ENCODE measurements around the gene IER5. TPM values are rescaled to one million over a fixed set of nuclear protein-coding genes. Genes with fewer than 3 reads are reported as not detected.
"Not testable (repeated sequence)": the region's sequence is repeated elsewhere in the genome, so short reads cannot be mapped to it uniquely, and the experiment has no call there.

IER5 gene
- total RNA-seq, 1 experiment from 2014 or later, result 18.0 TPM

DNA sequence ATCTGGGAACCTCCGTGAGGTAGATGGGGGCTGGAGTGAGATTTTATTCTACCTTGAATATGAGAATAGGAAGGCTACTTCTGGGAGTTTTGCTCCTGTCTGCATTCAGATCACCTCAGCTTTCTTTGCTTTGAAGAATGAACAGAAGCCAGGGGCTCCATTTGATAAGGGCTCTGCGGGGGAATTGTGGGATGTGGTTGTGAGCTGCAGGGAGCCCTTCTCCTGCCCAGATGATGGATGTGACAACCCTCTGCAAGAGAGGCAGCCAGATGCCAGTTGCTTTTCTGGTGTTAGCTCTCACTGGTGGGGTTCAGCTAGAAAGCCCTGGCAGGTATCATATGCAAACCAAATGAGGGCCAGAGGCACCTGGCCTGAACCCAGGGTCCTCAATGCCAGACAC is 21.5 kb downstream of the IER5 start:
- H3K27me3 ChIP-seq (ENCODE audit: control insufficient read depth, insufficient read depth, low read length), result peaks cover 38% of the 10 kb centered on the region
- no peak overlapping the region for H3K4me3 ChIP-seq (ENCODE audit: insufficient read depth, low read depth, low read length)
- DNase-seq, result no peak
- H3K36me3 ChIP-seq (replicated peaks; ENCODE audit: control insufficient read depth, insufficient read depth, low read length), result no peaks in the 10 kb centered on the region

- Histone ChIP-seq H3K36me3 (replicated peaks; ENCODE audit: control insufficient read depth, insufficient read depth, low read length) (no peaks in the 10 kb centered on the region), H3K4me3 (ENCODE audit: insufficient read depth, low read depth, low read length) (no peak overlapping the region), H3K27me3 (ENCODE audit: control insufficient read depth, insufficient read depth, low read length) (peaks cover 25% of the 10 kb centered on the region)
- DNase-seq, result no peak
Measured at GRCh38 chr1:181111559-181111958, 23.1 kb downstream of the IER5 start.

DNA sequence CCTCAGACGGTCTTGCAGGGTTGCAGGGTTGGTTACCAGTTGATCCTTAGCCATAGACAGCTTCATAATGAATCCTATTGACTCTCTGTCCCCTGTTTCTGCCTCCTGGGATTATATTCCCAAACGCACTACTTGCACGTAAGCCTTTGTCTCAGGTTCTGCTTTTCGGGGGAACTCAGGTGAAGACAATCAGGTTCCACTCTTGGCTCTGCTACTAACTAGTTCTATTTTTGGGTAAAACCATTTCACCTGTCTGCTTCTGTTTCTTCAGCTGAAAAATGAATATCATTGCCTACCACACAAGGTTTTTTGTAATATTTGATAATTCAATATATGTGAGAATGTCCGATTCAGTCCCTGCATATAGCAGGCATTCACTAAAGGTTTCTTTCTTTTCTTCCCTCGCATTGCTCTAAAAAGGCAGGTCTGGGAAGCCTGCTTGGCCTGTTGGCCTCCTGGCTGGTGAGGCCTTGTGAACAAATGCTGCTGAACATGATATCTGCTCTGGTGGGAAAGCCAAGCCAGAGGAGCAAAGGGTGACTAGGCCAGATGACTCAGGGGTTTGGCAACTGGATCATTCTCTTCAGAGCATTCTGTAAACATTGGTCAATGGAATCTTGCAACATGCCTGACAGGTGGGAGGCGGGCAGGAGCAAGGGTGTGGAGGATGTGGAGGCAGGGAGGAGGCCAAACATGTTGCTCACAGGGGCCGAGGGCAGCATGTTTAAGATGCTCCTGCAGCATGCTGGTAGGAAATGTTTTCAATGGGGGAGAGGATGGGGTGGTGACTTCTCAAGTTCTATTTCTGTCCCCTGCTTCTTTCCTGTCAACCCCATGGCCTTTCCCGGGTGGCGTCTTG is 23.8 kb downstream of the IER5 start:
- H3K27me3 ChIP-seq (ENCODE audit: control insufficient read depth, insufficient read depth, low read length), result peaks cover 18% of the 10 kb centered on the region
- no peaks in the 10 kb centered on the region for H3K36me3 ChIP-seq (replicated peaks; ENCODE audit: control insufficient read depth, insufficient read depth, low read length)
- no peak overlapping the region for H3K4me3 ChIP-seq (ENCODE audit: insufficient read depth, low read depth, low read length)
- no peak for DNase-seq

DNA sequence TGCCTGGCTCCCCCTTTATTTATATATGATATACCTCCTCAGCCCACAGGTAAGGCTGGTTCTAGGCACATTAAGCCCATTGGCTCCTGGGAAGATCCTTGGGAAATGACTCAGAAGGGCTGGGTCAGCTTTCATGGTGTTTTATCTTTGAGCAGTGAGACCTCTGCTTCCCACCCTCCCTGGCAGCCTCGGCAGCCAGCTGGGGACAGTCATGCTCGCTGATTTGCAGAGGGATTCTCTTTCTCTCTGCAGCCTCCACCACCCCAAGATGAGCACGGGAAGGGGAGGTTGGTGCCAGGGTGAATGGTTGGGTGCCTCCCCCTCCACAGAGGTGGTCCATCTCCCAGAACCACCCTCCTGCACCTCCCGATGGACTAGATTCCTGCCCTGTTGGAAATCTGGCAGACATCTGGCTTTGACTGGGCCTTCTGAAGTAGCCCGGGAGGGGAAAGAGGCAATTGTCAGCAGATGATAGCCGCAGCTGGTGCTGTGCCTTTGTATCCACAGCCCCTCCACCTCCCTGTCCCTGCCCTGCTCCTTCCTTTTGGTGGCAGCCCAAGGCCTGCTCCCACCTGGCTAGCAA is 24.6 kb downstream of the IER5 start:
- Histone ChIP-seq H3K36me3 (replicated peaks; ENCODE audit: control insufficient read depth, insufficient read depth, low read length) (no peaks in the 10 kb centered on the region), H3K27me3 (ENCODE audit: control insufficient read depth, insufficient read depth, low read length) (peaks cover 11% of the 10 kb centered on the region), H3K4me3 (ENCODE audit: insufficient read depth, low read depth, low read length) (no peak overlapping the region)
- no peak for DNase-seq

- H3K36me3 ChIP-seq (replicated peaks; ENCODE audit: control insufficient read depth, insufficient read depth, low read length), result no peaks in the 10 kb centered on the region
- no peak for DNase-seq
- no peak overlapping the region for H3K4me3 ChIP-seq (ENCODE audit: insufficient read depth, low read depth, low read length)
- H3K27me3 ChIP-seq (ENCODE audit: control insufficient read depth, insufficient read depth, low read length), result peaks cover 2% of the 10 kb centered on the region
Measured at GRCh38 chr1:181114574-181115367, 26.3 kb downstream of the IER5 start.

DNA sequence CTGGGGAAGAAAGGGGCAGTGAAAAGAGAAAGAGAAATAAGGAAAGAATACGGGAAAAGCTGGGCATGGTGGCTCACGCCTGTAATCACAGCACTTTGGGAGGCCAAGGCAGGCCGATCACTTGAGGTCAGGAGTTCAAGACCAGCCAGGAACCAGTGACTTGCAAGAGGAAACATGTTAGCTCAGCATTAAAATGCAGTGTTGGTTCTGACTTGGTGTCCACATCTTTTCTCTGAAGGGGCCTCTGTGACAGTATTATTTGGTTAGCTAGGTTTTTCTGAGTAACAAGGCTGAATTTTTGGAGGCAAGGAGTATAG is 26.8 kb downstream of the IER5 start:
- H3K27me3 ChIP-seq (ENCODE audit: control insufficient read depth, insufficient read depth, low read length), result peaks cover 2% of the 10 kb centered on the region
- no peak overlapping the region for H3K4me3 ChIP-seq (ENCODE audit: insufficient read depth, low read depth, low read length)
- H3K36me3 ChIP-seq (replicated peaks; ENCODE audit: control insufficient read depth, insufficient read depth, low read length), result no peaks in the 10 kb centered on the region
- no peak for DNase-seq

DNA sequence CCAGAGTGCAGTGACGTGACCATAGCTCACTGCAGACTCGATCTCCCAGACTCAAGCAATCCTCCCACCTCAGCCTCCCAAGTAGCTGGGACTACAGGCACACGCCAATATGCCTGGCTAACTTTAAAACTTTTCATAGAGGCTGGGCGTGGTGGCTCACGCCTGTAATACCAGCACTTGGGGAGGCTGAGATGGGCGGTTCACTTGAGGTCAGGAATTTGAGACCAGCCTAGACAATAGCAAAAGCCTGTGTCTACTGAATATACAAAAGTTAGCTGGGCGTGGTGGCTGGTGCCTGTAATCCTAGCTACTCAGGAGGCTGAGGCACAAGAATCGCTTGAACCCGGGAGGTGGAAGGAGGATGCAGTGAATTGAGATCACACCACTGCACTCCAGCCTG is 27.5 kb downstream of the IER5 start:
- H3K36me3 ChIP-seq (replicated peaks; ENCODE audit: control insufficient read depth, insufficient read depth, low read length); H3K4me3 ChIP-seq (ENCODE audit: insufficient read depth, low read depth, low read length); DNase-seq; H3K27me3 ChIP-seq (ENCODE audit: control insufficient read depth, insufficient read depth, low read length): not testable (repeated sequence)

DNA sequence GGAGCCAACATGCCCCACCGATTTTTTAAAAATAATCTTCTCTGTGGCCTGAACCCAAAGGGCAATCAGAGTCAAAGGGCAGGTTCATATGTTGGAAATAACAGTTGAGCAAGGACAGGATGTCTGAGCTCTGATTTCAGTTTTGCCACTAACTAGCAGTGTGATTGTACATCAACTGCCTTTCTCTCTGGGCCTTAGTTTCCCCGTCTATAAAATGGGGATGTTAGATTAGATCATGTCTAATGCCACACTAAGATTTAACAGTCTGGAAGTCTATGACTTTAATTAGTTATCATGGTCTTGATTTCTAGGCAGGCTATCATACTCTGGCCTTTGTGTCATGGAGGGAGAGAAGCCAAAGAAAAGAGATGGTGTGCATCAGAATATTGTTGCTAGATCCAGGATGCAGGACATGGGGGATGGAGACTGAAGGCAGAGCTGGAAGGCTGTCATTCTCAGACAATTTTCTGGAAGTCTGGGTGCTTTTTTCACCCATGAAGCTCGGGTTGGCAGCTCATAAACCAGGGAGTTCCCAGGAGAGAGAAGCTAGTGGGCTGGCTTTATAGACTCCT is 28.4 kb downstream of the IER5 start:
- Histone ChIP-seq H3K36me3 (replicated peaks; ENCODE audit: control insufficient read depth, insufficient read depth, low read length) (no peaks in the 10 kb centered on the region), H3K27me3 (ENCODE audit: control insufficient read depth, insufficient read depth, low read length) (no peaks in the 10 kb centered on the region), H3K4me3 (ENCODE audit: insufficient read depth, low read depth, low read length) (no peak overlapping the region)
- no peak for DNase-seq

- no peak overlapping the region for H3K4me3 ChIP-seq (ENCODE audit: insufficient read depth, low read depth, low read length)
- H3K36me3 ChIP-seq (replicated peaks; ENCODE audit: control insufficient read depth, insufficient read depth, low read length), result no peaks in the 10 kb centered on the region
- DNase-seq, result no peak
- H3K27me3 ChIP-seq (ENCODE audit: control insufficient read depth, insufficient read depth, low read length), result no peaks in the 10 kb centered on the region
Measured at GRCh38 chr1:181117648-181118449, 29.3 kb downstream of the IER5 start.

DNA sequence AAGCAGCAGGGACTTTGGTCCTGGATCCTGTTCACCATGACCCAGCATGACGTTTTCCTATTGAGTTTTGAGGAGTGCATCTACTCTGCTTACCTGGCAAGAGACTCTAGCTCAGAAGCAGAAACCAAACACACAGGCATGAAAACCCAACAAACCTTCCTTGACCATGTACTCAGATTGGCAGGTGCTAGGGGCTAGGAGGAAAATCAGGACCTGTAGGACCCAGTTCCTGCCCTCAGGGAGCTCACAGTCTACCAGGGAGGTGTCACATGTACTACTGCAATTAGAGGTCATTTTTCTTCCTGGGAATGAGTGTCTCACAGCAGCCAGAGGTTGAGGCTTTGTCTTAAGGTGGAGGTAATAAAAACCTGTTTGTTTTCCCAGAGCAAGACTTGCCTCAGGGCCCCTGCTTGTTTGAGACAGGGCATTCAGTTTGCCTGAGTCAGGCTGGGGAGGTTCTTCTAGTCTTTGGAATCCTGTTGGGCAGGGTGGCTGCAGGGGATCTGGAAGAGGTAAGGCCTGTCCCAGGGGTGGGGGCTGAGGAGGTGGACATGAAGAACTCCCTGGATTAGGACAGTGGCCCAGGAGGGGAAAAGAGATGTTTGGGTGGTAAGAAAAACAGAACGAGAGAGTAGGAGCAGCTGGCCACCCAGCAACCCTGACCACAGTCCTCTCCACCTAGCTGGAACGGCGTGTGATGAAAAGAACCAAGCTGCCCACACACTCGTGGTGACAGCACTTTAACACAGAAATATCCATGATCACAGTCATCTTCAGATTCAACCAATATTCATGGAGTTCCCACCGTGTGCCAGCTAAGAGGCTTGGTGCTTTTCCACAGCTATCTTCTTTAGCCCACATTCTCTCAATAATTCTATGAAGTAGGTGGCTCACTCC is 30.8 kb downstream of the IER5 start:
- DNase-seq, result no peak
- Histone ChIP-seq H3K4me3 (ENCODE audit: insufficient read depth, low read depth, low read length) (no peak overlapping the region), H3K36me3 (replicated peaks; ENCODE audit: control insufficient read depth, insufficient read depth, low read length) (no peaks in the 10 kb centered on the region), H3K27me3 (ENCODE audit: control insufficient read depth, insufficient read depth, low read length) (no peaks in the 10 kb centered on the region)

- Histone ChIP-seq H3K36me3 (replicated peaks; ENCODE audit: control insufficient read depth, insufficient read depth, low read length) (no peaks in the 10 kb centered on the region), H3K27me3 (ENCODE audit: control insufficient read depth, insufficient read depth, low read length) (no peaks in the 10 kb centered on the region), H3K4me3 (ENCODE audit: insufficient read depth, low read depth, low read length) (no peak overlapping the region)
- no peak for DNase-seq
Measured at GRCh38 chr1:181120924-181121323, 32.4 kb downstream of the IER5 start.

DNA sequence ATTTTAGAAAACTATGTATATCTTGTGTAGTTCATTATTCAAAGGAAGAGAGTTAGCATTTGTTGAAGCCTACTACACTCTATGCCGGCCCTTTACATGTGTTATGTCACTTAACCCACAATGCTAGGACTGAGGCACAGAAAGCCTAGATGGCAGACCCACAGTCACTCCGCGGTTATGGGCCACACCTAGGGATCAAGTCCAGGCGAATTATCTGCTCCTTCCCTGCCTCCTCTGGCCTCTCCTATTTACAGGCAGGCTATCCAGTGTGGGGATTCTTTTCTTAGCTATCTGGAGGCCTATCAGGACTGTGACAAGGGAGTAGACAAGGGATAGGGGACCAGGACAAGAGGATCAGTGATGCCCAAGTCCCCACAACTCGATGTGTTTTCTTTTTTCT is 33.0 kb downstream of the IER5 start:
- Histone ChIP-seq H3K36me3 (replicated peaks; ENCODE audit: control insufficient read depth, insufficient read depth, low read length) (no peaks in the 10 kb centered on the region), H3K4me3 (ENCODE audit: insufficient read depth, low read depth, low read length) (no peak overlapping the region), H3K27me3 (ENCODE audit: control insufficient read depth, insufficient read depth, low read length) (no peaks in the 10 kb centered on the region)
- DNase-seq, result no peak

GRCh38 chr1:181122222-181122621 is 33.7 kb downstream of the IER5 start:
- no peaks in the 10 kb centered on the region for H3K27me3 ChIP-seq (ENCODE audit: control insufficient read depth, insufficient read depth, low read length)
- no peak for DNase-seq
- H3K4me3 ChIP-seq (ENCODE audit: insufficient read depth, low read depth, low read length), result no peak overlapping the region
- H3K36me3 ChIP-seq (replicated peaks; ENCODE audit: control insufficient read depth, insufficient read depth, low read length), result no peaks in the 10 kb centered on the region
